Measurements from ENCODE around the gene ALG12.

DNA sequence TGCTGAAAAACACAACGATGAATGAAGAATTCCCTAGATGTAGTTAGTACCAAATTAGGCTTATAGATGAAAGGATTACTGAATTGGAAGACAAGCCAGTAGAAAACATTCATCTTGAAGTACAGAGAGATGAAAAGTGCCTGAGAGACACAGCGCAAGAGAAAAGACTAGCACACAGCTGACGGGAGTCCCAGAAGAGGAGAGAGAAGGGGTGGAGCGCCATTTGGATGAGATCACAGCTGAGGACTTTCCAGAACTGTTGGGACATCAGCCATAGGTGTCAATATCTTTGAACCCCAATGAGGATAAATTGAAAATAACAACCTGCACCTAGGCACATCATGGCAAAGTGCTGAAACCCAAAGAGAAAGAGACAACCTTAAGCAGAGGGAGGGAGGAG, 25.2 kb downstream of the ALG12 start:
- TF ChIP-seq EZH2phosphoT487 (IDR thresholded peaks at IDR 0.05; ENCODE audit: insufficient read depth, low read depth) (no peak), EZH2 (IDR thresholded peaks at IDR 0.05; ENCODE audit: insufficient read depth, poor library complexity, severe bottlenecking) (no peak)

All from GM23248 (cell line).